HL-60 (cell line): ENCODE data around the gene FAM169A.

ENCODE experiments used
- DNase-seq, 2 experiments: peaks; one replicate each; pipeline ENCODE4 v3.0.0-alpha.2; 2010 to 2020; ENCODE audit warnings: low read depth in 1 of 2, low spot score in 1 of 2
- H3K27ac ChIP-seq: fragments of 250-450 bp; sonication (Bioruptor Pico); replicated peaks from 2 replicates; pipeline ENCODE4 v1.5.1; 2020; ENCODE audit warnings: mild to moderate bottlenecking, moderate library complexity
- H3K27me3 ChIP-seq: fragments of 250-450 bp; sonication (Bioruptor Pico); 2 replicates; pipeline ENCODE4 v1.5.1; 2021; ENCODE audit warnings: mild to moderate bottlenecking, moderate library complexity; ENCODE audit not compliant: insufficient read depth, poor library complexity, severe bottlenecking
- H3K4me3 ChIP-seq: replicated peaks from 2 replicates; pipeline ENCODE4 v1.5.1; 2011; ENCODE audit warnings: mild to moderate bottlenecking, control low read depth, low read length; ENCODE audit not compliant: insufficient read depth
- CTCF ChIP-seq: IDR thresholded peaks from one replicate; pipeline ENCODE4 v1.5.1; 2011; ENCODE audit warnings: low read length, control low read depth, inconsistent platforms; ENCODE audit not compliant: insufficient read depth
- GABPA ChIP-seq: IDR thresholded peaks from 2 replicates; pipeline ENCODE4 v1.6.1; 2012; ENCODE audit warnings: low read depth
- POLR2AphosphoS5 ChIP-seq: IDR thresholded peaks from 2 replicates; pipeline ENCODE4 v1.6.1; 2012; ENCODE audit warnings: low read depth
- REST ChIP-seq: IDR thresholded peaks from 2 replicates; pipeline ENCODE4 v1.6.1; 2012; ENCODE audit warnings: low read depth; ENCODE audit not compliant: insufficient replicate concordance
- SPI1 ChIP-seq: IDR thresholded peaks from 2 replicates; pipeline ENCODE4 v1.6.1; 2012; ENCODE audit warnings: low read depth, mild to moderate bottlenecking, borderline replicate concordance

The FAM169A gene

GRCh38 chr5:74839229-74839628 lies 27.0 kb downstream of the FAM169A start:
- Histone ChIP-seq H3K27ac (no peak overlapping the region), H3K4me3 (no peak overlapping the region)
- peak; percentile 3 to 11 for DNase-seq

GRCh38 chr5:74838262-74838661 lies 27.9 kb downstream of the FAM169A start:
- no peak overlapping the region for H3K27ac ChIP-seq
- no peaks in the 10 kb centered on the region for H3K27me3 ChIP-seq

More at GRCh38 chr5:74839229-74839628, 27.0 kb downstream of the FAM169A start:
- TF ChIP-seq REST: no peak
- TF ChIP-seq POLR2AphosphoS5: no peak
- TF ChIP-seq GABPA: no peak
- TF ChIP-seq SPI1: no peak
- TF ChIP-seq CTCF: no peak
- no peaks in the 10 kb centered on the region for H3K27me3 ChIP-seq

GRCh38 chr5:74837115-74837514 lies 29.1 kb downstream of the FAM169A start:
- Histone ChIP-seq H3K27ac (no peak overlapping the region), H3K4me3 (no peak overlapping the region), H3K27me3 (no peaks in the 10 kb centered on the region)
- no peak for TF ChIP-seq CTCF
- no peak for TF ChIP-seq GABPA
- no peak for TF ChIP-seq REST
- no peak for TF ChIP-seq SPI1
- no peak for DNase-seq

More at GRCh38 chr5:74838262-74838661, 27.9 kb downstream of the FAM169A start:
- TF ChIP-seq GABPA (no peak), REST (no peak)
- DNase-seq: no peak
- no peak overlapping the region for H3K4me3 ChIP-seq
